ENCODE measurements around the gene TERT. TPM values are rescaled to one million over a fixed set of nuclear protein-coding genes. Genes with fewer than 3 reads are reported as not detected.

Gene TERT
- total and polyA plus RNA-seq, 2 of the 4 experiments (the other 2 are of a cell fraction) = not detected

DNA sequence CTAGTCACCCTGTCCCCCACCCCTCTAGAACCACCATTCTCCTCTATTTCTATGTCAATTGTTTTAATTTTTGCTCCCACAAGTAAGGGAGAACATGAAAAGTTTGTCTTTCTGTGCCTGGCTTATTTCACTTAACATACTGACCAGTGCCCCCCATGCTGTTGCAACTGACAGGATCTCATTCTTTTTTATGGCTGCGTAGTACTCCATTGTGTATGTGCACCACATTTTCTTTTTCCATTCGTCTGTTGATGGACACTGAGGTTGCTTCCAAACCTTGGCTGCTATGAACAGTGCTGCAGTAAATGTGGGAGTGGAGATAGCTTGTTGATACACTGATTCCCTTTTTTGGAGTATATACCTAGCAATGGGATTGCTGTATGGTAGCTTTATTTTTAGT, 7.4 kb upstream of the TERT start:
- BruUV-seq (replicated peaks) = no TSS peak
- intact Hi-C loops (cut with micrococcal nuclease) = no loop called here
- Histone ChIP-seq H3K14ac (replicated peaks; ENCODE audit: low read depth, low read length) (no peak overlapping the region), H3K36me3 (ENCODE audit: control insufficient read depth, insufficient read depth, low read length) (no peaks in the 10 kb centered on the region), H2BK15ac (ENCODE audit: low read depth, low read length) (no peak overlapping the region), H3K18ac (ENCODE audit: low read depth, low read length) (no peak overlapping the region), H3K4me1 (ENCODE audit: control insufficient read depth, insufficient read depth, low read length) (no peaks in the 10 kb centered on the region), H4K5ac (ENCODE audit: low read depth, low read length) (no peak overlapping the region), H4K8ac (ENCODE audit: low read depth in 2 of 2, low read length in 2 of 2) (no peak overlapping the region), H2BK5ac (ENCODE audit: low read depth, low read length, poor library complexity, severe bottlenecking) (no peak overlapping the region), H3K23ac (ENCODE audit: low read depth, low read length) (no peak overlapping the region), H3K9me3 (ENCODE audit: control insufficient read depth, insufficient read depth, low read length) (no peaks in the 10 kb centered on the region; the same call in 1 of the 2 replicates), H2AK9ac (replicated peaks; ENCODE audit: low read depth, low read length, poor library complexity) (no peak overlapping the region), H3K27ac (ENCODE audit: insufficient read depth, low read length) (no peak overlapping the region), H3K27me3 (ENCODE audit: control insufficient read depth, insufficient read depth, low read length) (peaks cover 10% of the 10 kb centered on the region; the same call in 1 of the 2 replicates), H4K20me1 (ENCODE audit: insufficient read depth, low read length) (no peaks in the 10 kb centered on the region), H3K79me1 (ENCODE audit: low read depth in 1 of 2, low read length in 2 of 2) (no peaks in the 10 kb centered on the region), H2BK20ac (ENCODE audit: low read depth, low read length) (no peak overlapping the region), H2AFZ (replicated peaks; ENCODE audit: low read length, poor library complexity) (no peak overlapping the region), H3K4me2 (ENCODE audit: low read depth, low read length) (no peak overlapping the region), H3K56ac (ENCODE audit: extremely low read depth, insufficient read depth, low read length) (no peak overlapping the region), H4K91ac (ENCODE audit: insufficient read depth, low read depth, low read length) (no peak overlapping the region), H3K4ac (ENCODE audit: low read depth, low read length) (no peak overlapping the region), H2AK5ac (ENCODE audit: low read depth, low read length) (no peak overlapping the region), H2BK120ac (ENCODE audit: low read depth, low read length) (no peak overlapping the region), H3K9ac (ENCODE audit: low read depth, low read length) (no peak overlapping the region), H3K4me3 (ENCODE audit: insufficient read depth, low read depth, low read length) (no peak overlapping the region), H3K9me1 (ENCODE audit: insufficient read depth, low read length) (no peaks in the 10 kb centered on the region)
- ATAC-seq (ENCODE audit: low read depth) (no peak), DNase-seq (no peak)
- POLR2A ChIA-PET (ENCODE audit: unreplicated experiment) = no interaction called here
- in situ Hi-C loops (cut with MboI; ENCODE audit: low sequenced_read_pairs) = no loop called here
- WGBS, 2 experiments (ENCODE audit: extremely low coverage in 2 of 2, insufficient read length in 1 of 2) = no CpG with 5 or more reads among the region's 2 CpGs
- dilution Hi-C loops (cut with HindIII; ENCODE audit: low sequenced_read_pairs, unreplicated experiment) = no loop called here
- no peak for TF ChIP-seq RCOR1 (IDR thresholded peaks at IDR 0.05; ENCODE audit: insufficient replicate concordance, low read length)
- TF ChIP-seq SMC3 (IDR thresholded peaks at IDR 0.05; ENCODE audit: low read depth, low read length) = no peak
- no peak for TF ChIP-seq FOS (IDR thresholded peaks at IDR 0.05; ENCODE audit: low read depth, low read length)
- TF ChIP-seq, protein P1, sequence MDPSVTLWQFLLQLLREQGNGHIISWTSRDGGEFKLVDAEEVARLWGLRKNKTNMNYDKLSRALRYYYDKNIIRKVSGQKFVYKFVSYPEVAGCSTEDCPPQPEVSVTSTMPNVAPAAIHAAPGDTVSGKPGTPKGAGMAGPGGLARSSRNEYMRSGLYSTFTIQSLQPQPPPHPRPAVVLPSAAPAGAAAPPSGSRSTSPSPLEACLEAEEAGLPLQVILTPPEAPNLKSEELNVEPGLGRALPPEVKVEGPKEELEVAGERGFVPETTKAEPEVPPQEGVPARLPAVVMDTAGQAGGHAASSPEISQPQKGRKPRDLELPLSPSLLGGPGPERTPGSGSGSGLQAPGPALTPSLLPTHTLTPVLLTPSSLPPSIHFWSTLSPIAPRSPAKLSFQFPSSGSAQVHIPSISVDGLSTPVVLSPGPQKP (IDR thresholded peaks at IDR 0.05; ENCODE audit: borderline replicate concordance, low read depth, low read length) = no peak
- TF ChIP-seq NFE2L2 (IDR thresholded peaks at IDR 0.05; ENCODE audit: low read depth, low read length) = no peak
- CTCF ChIA-PET = no interaction called here
